Measurements from ENCODE around the gene ANK3. TPM values are rescaled to one million over a fixed set of nuclear protein-coding genes. Genes with fewer than 3 reads are reported as not detected.
A peak's percentile ranks its signal among the peaks of the same experiment; 100 is the strongest.

Gene ANK3
- total RNA-seq, 1 donor from 2014 or later = 35.1 TPM

- H3K9me3 Mint-ChIP-seq (ENCODE audit: low read depth) = peaks cover 14% of the 10 kb centered on the region
- TF ChIP-seq, protein P1, sequence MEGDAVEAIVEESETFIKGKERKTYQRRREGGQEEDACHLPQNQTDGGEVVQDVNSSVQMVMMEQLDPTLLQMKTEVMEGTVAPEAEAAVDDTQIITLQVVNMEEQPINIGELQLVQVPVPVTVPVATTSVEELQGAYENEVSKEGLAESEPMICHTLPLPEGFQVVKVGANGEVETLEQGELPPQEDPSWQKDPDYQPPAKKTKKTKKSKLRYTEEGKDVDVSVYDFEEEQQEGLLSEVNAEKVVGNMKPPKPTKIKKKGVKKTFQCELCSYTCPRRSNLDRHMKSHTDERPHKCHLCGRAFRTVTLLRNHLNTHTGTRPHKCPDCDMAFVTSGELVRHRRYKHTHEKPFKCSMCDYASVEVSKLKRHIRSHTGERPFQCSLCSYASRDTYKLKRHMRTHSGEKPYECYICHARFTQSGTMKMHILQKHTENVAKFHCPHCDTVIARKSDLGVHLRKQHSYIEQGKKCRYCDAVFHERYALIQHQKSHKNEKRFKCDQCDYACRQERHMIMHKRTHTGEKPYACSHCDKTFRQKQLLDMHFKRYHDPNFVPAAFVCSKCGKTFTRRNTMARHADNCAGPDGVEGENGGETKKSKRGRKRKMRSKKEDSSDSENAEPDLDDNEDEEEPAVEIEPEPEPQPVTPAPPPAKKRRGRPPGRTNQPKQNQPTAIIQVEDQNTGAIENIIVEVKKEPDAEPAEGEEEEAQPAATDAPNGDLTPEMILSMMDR (IDR thresholded peaks at IDR 0.05) = no peak
- no peak for DNase-seq (ENCODE audit: low spot score)
These were observed 203.2 kb downstream of the ANK3 start for GRCh38 chr10:60186315-60187071.

GRCh38 chr10:60185421-60185820, 204.3 kb downstream of the ANK3 start:
- H3K4me1 Mint-ChIP-seq (ENCODE audit: low read depth) = peaks cover 56% of the 10 kb centered on the region
- no peak overlapping the region for H3K4me3 Mint-ChIP-seq (ENCODE audit: unreplicated experiment)
- H3K36me3 Mint-ChIP-seq (ENCODE audit: low read depth) = peaks cover 7% of the 10 kb centered on the region
- H3K9me3 Mint-ChIP-seq (ENCODE audit: low read depth) = peaks cover 7% of the 10 kb centered on the region
- TF ChIP-seq, protein P1 (IDR thresholded peaks at IDR 0.05) = no peak
- DNase-seq (ENCODE audit: low spot score) = no peak
- H3K27me3 Mint-ChIP-seq (ENCODE audit: low read depth) = no peaks in the 10 kb centered on the region
- no peak overlapping the region for H3K27ac Mint-ChIP-seq (ENCODE audit: unreplicated experiment)

More at GRCh38 chr10:60186315-60187071, 203.2 kb downstream of the ANK3 start:
- Mint-ChIP-seq H3K27ac (ENCODE audit: unreplicated experiment) (no peak overlapping the region), H3K36me3 (ENCODE audit: low read depth) (peaks cover 14% of the 10 kb centered on the region), H3K27me3 (ENCODE audit: low read depth) (no peaks in the 10 kb centered on the region), H3K4me1 (ENCODE audit: low read depth) (peaks cover 51% of the 10 kb centered on the region), H3K4me3 (ENCODE audit: unreplicated experiment) (no peak overlapping the region)

DNA sequence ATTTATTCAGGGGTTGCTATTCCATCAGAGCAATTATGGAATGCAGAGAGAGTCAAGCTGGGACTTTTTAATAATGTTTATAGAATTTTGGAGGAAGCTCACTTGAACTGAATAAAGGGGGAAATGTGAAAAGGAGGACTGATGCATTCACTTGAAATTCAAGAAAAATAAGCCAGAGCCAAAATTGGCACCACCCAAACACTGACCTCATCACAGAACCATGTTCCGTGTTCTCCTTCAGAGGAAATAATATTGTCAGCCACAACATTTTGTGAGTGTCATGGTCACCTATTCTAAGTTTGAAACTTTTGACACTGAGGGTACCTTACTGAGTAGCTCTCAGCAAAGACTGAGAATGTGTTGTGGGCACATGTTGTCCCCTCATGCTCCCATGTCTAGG, 207.0 kb downstream of the ANK3 start:
- Mint-ChIP-seq H3K27ac (ENCODE audit: unreplicated experiment) (peak overlapping the region; percentile 92), H3K36me3 (ENCODE audit: low read depth) (peaks cover 3% of the 10 kb centered on the region), H3K4me3 (ENCODE audit: unreplicated experiment) (no peak overlapping the region), H3K27me3 (ENCODE audit: low read depth) (no peaks in the 10 kb centered on the region), H3K9me3 (ENCODE audit: low read depth) (peaks cover 7% of the 10 kb centered on the region), H3K4me1 (ENCODE audit: low read depth) (peaks cover 50% of the 10 kb centered on the region)
- DNase-seq (ENCODE audit: low spot score) = no peak
- TF ChIP-seq, protein P1 (IDR thresholded peaks at IDR 0.05) = no peak

DNA sequence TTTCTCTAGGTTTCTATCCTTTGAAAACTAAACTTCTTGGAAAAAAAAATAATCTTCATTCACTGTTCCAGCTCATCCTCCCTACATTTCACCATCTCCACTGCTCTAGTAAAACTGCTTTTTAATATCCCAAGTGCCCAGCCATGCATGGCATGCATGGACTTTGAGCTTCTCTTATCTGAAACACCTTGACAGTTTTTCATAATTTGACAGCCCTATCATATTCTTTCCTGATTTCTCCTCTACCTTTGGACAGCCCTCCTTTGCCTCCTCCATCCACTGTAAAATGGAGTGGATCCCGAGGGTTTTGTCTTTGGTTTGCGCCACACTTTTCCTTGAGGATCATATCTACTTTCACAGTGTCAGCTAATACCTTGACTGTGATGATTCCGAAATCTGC, 212.8 kb downstream of the ANK3 start:
- no peak for DNase-seq (ENCODE audit: low spot score)
- H3K4me1 Mint-ChIP-seq (ENCODE audit: low read depth) = peaks cover 25% of the 10 kb centered on the region
- H3K27ac Mint-ChIP-seq (ENCODE audit: unreplicated experiment) = no peak overlapping the region
- H3K9me3 Mint-ChIP-seq (ENCODE audit: low read depth) = no peaks in the 10 kb centered on the region
- no peaks in the 10 kb centered on the region for H3K27me3 Mint-ChIP-seq (ENCODE audit: low read depth)
- TF ChIP-seq, protein P1 (IDR thresholded peaks at IDR 0.05) = no peak
- no peak overlapping the region for H3K4me3 Mint-ChIP-seq (ENCODE audit: unreplicated experiment)
- peaks cover 12% of the 10 kb centered on the region for H3K36me3 Mint-ChIP-seq (ENCODE audit: low read depth)

- peaks cover 13% of the 10 kb centered on the region for H3K36me3 Mint-ChIP-seq (ENCODE audit: low read depth)
- DNase-seq (ENCODE audit: low spot score) = no peak
- H3K4me3 Mint-ChIP-seq (ENCODE audit: unreplicated experiment) = no peak overlapping the region
- H3K27ac Mint-ChIP-seq (ENCODE audit: unreplicated experiment) = no peak overlapping the region
- no peaks in the 10 kb centered on the region for H3K27me3 Mint-ChIP-seq (ENCODE audit: low read depth)
- no peaks in the 10 kb centered on the region for H3K9me3 Mint-ChIP-seq (ENCODE audit: low read depth)
- TF ChIP-seq, protein P1 (IDR thresholded peaks at IDR 0.05) = no peak
- peaks cover 30% of the 10 kb centered on the region for H3K4me1 Mint-ChIP-seq (ENCODE audit: low read depth)
These were observed 214.2 kb downstream of the ANK3 start for GRCh38 chr10:60175441-60175971.
